Measurements from ENCODE around the gene LRIG3.

Gene LRIG3

DNA sequence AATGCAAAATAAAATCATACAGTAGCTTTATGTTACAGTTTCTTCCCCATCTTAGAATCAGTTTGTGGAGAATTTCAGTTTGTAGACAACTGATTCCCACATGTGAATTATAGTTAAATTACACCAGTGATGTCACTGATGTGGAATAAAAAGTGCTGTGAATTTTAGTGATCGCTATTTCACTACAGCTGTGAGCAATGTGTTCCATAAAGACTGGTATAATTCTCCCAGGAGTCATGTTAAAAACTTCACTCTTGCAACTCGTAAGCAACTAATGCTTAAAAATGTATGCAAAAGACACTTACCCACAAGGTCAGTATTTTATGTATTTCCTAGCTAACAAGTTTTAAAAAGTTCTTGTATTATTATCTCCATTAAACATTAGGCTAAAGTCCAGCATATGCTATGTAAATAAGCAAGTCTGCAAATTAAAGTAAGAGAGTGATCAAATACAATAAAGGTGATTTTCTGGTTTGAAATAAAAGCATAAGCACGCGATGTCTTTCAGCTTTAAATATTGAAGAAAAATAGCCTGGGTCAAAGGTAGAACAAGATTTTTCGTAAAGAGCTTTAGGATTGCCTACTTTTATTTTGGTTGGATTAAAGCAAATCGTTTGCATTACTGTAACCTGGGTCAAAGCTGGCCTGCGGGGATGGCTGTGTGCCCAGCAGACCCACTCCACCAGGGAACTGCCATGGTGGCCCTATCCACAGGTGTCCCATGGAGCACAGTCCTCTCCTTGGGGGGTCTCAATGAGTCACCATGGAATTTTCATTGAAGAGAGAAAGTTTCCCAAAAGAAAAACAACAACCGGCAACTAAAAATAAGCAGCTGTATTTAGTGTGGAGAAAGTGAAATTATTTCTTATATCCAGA lies 12.7 kb upstream of the LRIG3 start:
- no peak for DNase-seq (ENCODE audit: low read depth)

GRCh38 chr12:58931518-58931917 lies 11.2 kb upstream of the LRIG3 start:
- DNase-seq (ENCODE audit: low read depth): no peak

DNA sequence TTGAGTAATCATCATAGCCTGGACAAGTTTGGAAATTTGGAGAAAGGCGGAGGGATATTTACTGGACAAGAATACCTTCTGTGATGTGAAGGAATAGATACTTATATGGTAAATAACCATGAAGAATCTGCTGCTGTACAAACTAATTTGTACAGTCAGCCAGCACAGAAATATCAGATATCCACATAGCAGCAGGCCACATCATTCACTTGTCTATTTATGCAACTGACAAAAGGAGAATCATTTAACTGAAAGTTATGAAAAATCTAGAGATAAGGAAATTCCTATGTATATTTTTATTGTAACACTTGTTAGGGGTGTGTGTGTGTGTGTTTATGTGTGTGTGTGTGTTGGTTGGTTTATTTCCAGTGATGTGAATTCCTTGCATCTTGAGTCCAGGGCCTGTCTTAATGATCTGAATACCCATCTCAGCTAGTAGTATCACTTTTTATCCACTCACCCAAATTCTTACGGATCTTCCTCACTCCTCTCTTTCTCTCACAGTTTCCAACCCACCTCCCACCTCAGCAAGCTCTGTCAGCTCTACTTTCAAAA lies 10.5 kb upstream of the LRIG3 start:
- DNase-seq (ENCODE audit: low read depth): no peak

DNA sequence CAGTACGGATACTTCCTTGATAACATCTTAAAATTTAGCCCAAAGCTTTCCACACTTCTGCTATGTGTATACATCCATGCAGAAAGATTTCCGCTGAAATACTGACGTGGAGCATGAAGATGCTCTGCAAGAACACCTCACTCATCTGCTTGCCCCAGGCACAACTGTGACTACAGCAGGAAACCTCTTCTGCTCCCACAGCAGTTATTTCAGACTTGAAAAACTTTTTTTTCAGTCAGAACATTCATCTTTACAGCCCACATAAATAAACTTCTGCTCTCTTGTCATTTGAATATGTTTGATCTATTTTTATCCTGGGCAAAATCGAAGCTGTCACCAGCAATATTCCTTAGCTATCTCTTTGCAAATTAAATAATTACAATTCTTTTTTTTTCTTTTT lies 6.8 kb upstream of the LRIG3 start:
- no peak for DNase-seq (ENCODE audit: low read depth)

GRCh38 chr12:58926586-58926985 lies 6.3 kb upstream of the LRIG3 start:
- DNase-seq (ENCODE audit: low read depth): no peak

DNA sequence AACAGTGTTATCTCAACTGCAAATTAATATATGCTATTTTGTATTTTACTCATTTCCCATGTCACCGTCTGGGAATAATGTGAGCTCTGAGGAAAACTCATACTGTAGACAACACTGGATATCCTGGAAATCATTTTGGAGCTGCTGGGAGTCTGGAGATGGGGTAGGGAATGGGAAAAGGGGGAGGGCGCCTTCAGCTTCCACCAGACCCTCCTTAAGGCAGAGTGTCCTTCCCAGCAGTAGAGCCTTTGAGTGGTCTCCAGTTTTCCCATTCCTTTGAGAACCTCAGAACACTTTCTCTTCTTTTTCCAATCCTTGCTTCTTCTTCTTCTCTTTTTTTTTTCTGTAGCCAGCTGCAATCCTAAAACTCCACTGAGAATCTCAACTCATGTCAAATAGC lies 5.4 kb upstream of the LRIG3 start:
- no peak for DNase-seq (ENCODE audit: low read depth)

GRCh38 chr12:58925111-58925611 lies 4.9 kb upstream of the LRIG3 start:
- DNase-seq (ENCODE audit: low read depth): no peak

GRCh38 chr12:58924652-58925051 lies 4.3 kb upstream of the LRIG3 start:
- DNase-seq (ENCODE audit: low read depth): no peak

DNA sequence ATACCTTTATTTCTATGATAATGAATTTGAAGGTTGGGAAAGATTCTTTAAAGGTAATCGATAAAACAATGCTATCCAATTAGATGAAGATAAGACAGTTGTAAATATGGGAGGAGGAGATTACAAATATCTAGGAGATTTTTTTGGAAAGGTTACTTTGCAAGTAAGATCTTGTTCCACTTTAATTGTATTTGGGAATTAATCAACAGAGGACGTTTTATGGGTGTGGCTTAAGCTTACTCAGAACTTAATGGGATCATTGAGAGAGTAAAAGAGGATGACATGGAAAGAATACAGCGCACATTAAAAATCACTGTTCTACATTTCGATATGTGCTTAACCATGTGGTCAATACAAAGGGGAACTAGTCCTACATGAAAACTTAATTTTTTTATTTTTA lies 3.5 kb upstream of the LRIG3 start:
- no peak for DNase-seq (ENCODE audit: low read depth)

GRCh38 chr12:58922849-58923248 lies 2.5 kb upstream of the LRIG3 start:
- DNase-seq (ENCODE audit: low read depth): no peak

GRCh38 chr12:58920961-58921861 lies 907 bp upstream of the LRIG3 start:
- DNase-seq (ENCODE audit: low read depth): no peak

DNA sequence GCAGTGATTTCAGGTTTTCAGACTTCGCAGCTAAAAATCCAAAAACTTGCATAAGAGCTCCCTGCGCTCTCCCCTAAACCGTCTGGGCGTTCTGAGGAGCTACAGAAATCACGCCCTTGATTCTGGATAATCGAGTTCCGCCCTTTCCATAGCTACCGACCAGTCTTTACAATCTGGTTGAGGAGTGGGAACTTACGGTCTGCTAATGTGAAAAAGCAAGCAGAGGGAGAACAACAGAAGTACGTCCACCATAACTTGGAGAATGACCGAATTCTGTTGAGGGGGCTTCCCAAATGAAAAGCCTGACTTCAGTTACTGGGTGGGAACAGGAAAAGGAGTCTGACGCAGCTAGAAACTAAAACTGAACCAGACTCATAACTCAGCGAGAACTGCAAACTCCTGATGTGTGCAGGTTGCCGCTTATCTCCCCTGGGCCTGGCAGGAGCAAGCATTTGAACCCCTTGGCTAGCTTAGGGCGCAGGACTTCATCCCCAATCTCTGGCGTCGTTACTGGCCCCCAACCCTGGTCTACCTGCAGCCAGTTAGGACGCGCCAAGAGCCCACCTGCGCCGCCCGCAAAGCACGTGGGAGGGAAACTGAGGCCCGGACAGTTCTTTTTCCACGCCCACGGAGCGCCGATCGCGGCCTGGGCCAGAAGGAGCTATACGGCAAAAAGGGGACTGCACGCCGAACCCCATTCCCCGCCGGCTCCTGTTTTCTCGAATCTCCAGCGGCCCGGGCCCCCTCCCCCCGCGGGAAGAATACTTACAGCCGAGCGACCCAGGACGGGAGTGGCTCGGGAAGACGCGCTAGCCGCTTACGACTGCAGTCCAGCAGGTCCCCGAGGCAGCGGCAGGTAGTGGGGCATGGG lies 838 bp downstream of the LRIG3 start:
- no peak for DNase-seq (ENCODE audit: low read depth)

DNA sequence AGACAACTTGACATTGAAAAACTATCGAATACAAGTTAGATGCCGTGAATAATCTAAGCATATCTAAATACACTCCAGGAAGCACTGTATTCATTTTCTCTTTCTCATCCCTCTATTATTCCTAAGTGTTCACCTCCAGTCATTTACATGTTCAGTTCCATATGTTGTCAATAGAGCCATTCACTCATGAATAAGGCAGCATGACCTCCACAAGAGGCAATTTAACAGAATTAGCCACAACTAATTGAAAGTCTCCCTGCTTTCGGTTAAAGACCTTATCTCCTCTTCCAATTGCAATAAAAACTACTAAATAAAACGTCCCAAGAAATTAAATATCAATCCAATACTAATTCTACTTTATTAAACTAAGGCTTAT lies 1.8 kb downstream of the LRIG3 start:
- DNase-seq (ENCODE audit: low read depth): no peak

DNA sequence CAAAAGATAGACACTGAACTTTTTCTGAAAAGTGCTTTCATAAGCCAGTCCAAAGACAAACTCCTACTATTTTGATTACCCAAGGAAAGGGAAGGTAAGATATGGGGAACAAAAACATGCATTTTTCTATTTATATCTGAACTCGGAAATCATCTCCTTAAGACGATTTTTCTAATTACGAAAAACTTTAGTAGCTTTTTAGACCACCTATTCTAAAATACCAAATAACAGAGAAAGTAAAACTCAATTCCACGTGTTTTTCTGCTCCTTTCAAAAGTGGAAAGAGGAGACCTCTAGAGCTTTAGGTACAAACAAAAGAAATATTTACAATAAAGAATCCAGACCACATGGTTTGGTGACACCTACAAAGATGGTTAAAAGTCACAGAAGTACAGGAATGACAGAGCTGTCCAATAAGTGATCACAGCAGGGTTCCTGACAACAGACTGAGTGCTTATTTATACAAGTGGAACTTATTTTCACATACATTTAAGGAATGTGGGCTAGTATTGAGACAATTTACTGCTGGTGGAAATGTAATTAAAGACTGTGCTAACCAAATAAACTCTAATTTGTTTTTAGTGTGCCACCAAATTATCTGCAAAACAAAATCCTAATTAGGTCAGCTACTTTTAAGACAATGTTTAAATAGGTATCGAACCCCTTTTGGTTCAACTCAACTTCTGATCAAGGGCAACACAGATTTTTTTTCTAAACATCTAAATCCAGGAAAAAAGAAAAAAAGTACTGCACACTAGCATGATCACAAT lies 2.4 kb downstream of the LRIG3 start:
- DNase-seq (ENCODE audit: low read depth): no peak

DNA sequence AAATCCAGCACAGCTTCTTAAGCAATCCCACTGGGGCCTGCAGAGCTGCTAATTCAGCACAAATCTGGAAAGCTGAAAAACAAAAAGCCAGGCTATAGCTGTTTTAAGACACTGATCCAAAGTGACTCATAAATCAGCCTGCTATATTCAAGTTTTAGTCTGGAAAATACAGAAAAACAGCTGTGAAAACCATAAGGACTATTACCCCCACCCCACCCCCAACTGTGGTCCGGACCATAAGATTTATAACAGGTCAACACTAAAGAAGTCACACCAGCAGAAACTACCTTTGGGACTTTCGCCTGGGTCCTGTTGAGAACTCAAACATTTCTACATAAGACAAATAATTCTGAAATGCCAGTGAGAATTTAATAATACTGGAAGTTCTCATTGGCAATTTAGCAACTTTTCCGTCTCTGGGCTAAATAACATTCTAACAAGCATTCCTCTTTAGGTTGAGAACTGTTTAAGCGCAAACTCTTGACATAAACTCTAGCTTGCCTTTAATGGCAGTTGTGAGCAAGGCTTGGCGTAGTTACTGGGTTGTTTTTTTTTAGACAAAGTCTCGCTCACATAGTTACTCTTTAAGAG lies 3.3 kb downstream of the LRIG3 start:
- no peak for DNase-seq (ENCODE audit: low read depth)

DNA sequence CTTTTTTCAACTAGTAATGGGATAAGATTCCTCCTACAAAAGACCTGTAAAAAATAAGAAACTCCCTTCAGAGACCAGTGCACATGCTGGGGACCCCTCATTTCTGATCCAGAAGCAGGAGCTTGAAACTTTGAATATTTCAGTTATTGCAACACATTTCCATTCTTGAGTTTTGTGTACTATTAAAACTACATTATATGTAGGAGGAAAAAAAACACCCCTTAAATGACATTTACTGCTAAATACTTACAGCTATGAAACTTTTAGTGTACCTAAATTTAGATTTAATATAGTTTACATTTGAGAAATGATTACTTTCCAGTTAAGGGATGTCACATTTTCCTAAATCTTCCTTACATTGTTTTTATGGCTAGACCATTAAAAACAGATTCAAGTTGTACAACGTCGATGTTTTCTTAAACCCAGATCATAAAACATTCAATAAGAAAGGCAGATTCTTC lies 4.1 kb downstream of the LRIG3 start:
- DNase-seq (ENCODE audit: low read depth): no peak

DNA sequence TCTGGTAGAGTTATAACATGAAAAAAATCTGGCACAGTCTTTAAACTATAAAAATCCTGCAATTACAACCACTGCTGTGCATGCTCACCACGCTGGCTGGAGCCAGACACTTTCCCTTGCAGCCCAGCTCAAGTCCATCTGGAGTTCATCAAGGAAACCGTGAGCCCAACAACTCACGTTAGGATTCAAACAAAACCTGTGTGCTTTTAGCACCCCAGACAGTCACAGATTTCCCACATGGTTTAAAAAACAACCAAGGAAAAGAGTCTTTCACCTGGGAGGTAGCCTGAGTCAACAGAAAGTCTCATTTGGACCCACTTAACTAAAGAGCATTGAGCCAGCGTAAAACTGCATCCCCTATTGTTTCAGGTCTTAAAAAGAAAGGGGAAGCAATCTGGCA lies 4.7 kb downstream of the LRIG3 start:
- DNase-seq (ENCODE audit: low read depth): no peak

DNA sequence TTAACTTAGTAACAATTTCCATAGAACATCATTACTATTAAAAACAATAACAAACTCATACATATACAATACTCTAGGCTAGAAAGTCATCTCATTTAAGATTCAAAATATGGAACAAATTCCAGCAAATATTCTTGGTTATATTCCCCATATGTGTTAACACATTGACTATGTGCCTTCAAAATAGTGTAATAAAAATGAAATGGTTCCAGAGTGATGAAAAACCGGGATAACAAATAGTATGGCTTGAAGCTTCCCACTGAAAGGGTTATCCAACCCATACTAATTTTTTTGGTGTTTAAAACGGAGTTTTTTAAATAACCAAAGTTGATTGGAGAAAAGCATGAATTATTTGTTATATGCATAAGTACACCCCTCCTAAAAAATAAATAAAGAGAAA lies 5.3 kb downstream of the LRIG3 start:
- no peak for DNase-seq (ENCODE audit: low read depth)

DNA sequence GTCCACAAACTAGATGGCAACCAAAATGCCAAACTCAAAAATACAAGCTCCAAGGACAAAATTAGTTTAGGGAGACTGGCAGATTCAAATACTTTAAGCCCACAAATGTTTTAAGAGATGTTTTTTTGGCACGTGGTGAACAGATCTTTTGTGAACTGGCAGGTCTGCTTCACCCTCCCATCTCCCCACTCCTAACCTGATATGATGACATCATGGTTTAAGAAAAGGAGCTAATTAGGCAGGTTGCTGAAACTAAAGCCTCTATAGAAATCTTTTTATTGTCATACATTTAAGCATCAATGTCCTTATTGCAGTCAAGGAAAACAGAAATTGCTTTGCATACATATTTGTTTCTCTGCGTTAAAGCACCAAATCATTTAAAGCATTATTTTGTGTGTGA lies 5.8 kb downstream of the LRIG3 start:
- no peak for DNase-seq (ENCODE audit: low read depth)

DNA sequence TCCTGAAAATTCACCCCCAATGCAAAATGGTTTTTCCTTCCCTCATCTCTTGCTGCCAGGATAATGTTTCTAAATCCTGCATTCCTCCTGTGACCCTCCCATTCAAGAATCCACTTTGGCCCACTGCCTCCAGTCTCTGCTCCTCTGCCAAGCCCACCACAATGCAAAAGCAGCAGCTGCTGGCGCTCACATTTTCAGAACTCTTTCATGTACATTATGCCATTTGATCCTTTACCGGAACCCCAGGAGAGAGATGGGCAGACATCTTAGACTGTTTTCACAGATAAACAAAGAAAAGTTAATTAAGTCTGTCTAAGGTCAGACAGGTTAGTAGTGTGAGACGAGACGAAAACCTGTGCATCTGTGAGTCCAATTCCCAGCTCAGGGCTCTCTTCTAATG lies 12.9 kb downstream of the LRIG3 start:
- no peak for DNase-seq (ENCODE audit: low read depth)

Measured in T-helper 22 cell (primary cell).